HG02852 (cell line): Measurements from ENCODE around the gene ADAMTS5.

ENCODE experiments used
- ATAC-seq: cut with Tn5 transposase; IDR thresholded peaks from one replicate; pipeline ENCODE4 v1.9.1; 2021; ENCODE audit warnings: mild to moderate bottlenecking, moderate library complexity; ENCODE audit not compliant: unreplicated experiment

ADAMTS5 gene

DNA sequence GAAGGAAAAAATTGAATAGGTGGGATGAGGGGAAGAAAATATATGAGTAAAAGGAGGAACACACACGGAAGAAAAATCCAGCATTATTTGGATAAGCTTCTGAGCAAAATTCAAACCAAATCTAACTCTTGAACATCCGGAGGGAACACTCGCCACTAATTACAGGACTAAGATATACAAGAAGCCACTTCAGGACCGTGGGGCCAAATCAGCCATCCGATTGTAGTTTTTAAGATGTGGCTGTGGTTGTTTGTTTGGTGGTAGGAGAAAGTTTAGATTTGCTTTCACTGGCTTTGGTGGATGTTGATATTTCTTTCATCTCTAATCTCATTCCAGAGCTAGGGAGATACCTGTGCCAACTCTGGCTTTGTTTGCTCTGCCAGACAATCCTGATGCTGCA, 78.0 kb downstream of the ADAMTS5 start:
- ATAC-seq = no peak

DNA sequence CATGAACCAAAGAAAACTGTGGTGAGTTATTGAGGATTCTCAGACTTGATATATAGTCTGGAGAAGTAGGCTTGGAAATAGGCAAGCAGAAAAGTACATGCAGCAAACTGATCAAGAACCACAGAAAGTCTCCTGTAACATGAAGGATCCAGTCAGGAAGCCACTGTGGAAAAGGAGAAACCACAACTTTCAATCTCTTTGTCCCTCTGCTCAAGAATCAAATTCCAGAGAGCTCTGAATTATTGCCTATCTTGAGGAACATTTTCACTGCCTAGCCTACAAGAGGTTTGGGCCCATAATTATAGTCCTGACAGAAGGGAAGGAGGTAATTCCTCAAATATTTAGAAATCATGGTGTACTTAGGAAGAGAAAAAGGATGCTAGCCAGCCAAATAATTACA, 78.6 kb downstream of the ADAMTS5 start:
- ATAC-seq = no peak

- no peak for ATAC-seq
These were observed 79.6 kb downstream of the ADAMTS5 start for GRCh38 chr21:26887251-26887650.

DNA sequence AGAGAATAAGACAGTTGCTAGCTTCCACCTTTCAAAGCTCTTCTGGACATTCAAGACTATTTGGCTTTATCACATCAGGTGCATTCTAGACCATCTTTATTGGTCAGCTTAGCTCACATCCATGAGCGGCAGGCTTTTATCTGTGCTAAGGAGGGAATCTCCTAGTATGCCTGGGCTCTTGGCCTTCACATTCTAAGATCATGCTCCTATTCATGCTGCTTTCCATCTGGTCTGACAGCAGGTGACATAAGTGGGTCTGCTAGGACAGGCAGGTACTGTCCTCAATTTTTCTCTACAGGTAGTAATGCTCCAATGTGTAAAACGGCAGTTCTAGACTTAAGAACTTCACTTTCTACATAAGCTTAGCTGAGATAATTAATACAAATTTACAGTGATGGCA, 82.5 kb downstream of the ADAMTS5 start:
- ATAC-seq = no peak

- no peak for ATAC-seq
These were observed 83.1 kb downstream of the ADAMTS5 start for GRCh38 chr21:26883768-26884167.

- ATAC-seq = no peak
These were observed 85.2 kb downstream of the ADAMTS5 start for GRCh38 chr21:26881504-26882228.

DNA sequence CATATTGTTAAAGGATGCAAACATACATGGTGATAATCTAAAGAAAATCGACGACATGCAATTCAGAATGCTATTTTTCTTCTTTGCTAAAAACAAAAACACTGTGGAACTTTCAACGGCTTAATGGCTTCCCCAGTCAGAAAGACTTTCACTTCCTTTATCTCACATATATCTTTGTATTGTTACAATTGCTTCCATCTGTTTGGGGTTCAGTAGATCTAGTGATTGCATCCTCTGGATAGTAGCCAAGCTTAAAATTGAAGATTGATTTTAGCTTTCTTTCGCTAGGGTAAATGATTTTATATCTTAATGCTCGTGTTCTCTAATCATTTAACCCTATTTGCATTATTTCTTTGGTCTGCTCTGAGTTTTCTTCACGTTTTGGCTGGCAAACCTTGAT, 89.9 kb downstream of the ADAMTS5 start:
- no peak for ATAC-seq

GRCh38 chr21:26874347-26874746, 92.5 kb downstream of the ADAMTS5 start:
- no peak for ATAC-seq
